Vagina (tissue), 2 donors: Measurements from ENCODE around the gene LCE1B.

Source experiments
- CTCF ChIP-seq, 3 experiments: fragments of 450-650 bp in 2 of 3; fragments of 200-600 bp in 1 of 3; sonication (generic) in 1 of 3; IDR thresholded peaks; one replicate each; pipeline ENCODE4 v1.5.1; 2017 to 2019; ENCODE audit warnings: antibody characterized with exemption in 3 of 3, mild to moderate bottlenecking in 2 of 3, moderate library complexity in 2 of 3
- POLR2A ChIP-seq, 2 donors: fragments of 450-650 bp; IDR thresholded peaks; one replicate each; pipeline ENCODE4 v1.6.1; 2017; ENCODE audit warnings: antibody characterized with exemption in 2 of 2, mild to moderate bottlenecking in 2 of 2, moderate library complexity in 2 of 2
- POLR2AphosphoS5 ChIP-seq, 2 donors: sonication (generic); formaldehyde crosslinking; IDR thresholded peaks; one replicate each; pipeline ENCODE4 v1.9.0; 2017; ENCODE audit warnings: antibody characterized with exemption in 2 of 2, mild to moderate bottlenecking in 2 of 2, low read depth in 1 of 2; ENCODE audit not compliant: insufficient read depth in 1 of 2

- TF ChIP-seq POLR2AphosphoS5 (IDR thresholded peaks at IDR 0.05; ENCODE audit: insufficient read depth in 1 of 2, low read depth in 1 of 2) (no peak), CTCF (IDR thresholded peaks at IDR 0.05) (no peak), POLR2A (IDR thresholded peaks at IDR 0.05) (no peak)
Observed at GRCh38 chr1:152786077-152786476, 25.7 kb upstream of the LCE1B start, which contains the start of gene LCE1E.
